GM12873 (cell line): Measurements from ENCODE around the gene PLBD2.

Experiments
- CTCF ChIP-seq: IDR thresholded peaks from 2 replicates; pipeline ENCODE4 v1.5.1; 2012; ENCODE audit warnings: low read depth, mild to moderate bottlenecking, moderate library complexity, low read length, control low read depth; ENCODE audit not compliant: insufficient read depth; ENCODE audit errors: missing control alignments

Gene PLBD2

GRCh38 chr12:113351089-113351488 is 7.3 kb upstream of the PLBD2 start:
- TF ChIP-seq CTCF: no peak

GRCh38 chr12:113359133-113359938 is 949 bp downstream of the PLBD2 start:
- TF ChIP-seq CTCF: no peak

GRCh38 chr12:113359939-113360748 is 1.8 kb downstream of the PLBD2 start:
- peak; percentile 19 for TF ChIP-seq CTCF

GRCh38 chr12:113361574-113362370 is 3.4 kb downstream of the PLBD2 start:
- TF ChIP-seq CTCF: no peak

GRCh38 chr12:113364698-113365097 is 6.3 kb downstream of the PLBD2 start:
- TF ChIP-seq CTCF: no peak

- no peak for TF ChIP-seq CTCF
Observed at GRCh38 chr12:113365639-113366395, 7.4 kb downstream of the PLBD2 start.
